Measurements from ENCODE around the gene ZNF652.
"Not testable (repeated sequence)": the region's sequence is repeated elsewhere in the genome, so short reads cannot be mapped to it uniquely, and the experiment has no call there.

Gene ZNF652

GRCh38 chr17:49361902-49362722, at the start of gene ZNF652:
Gene ZNF652, minus strand, starts transcription at chr17:49362250. Its CDS starts 44,525 bp downstream, at chr17:49317725.
- peak; percentile 88 for DNase-seq

GRCh38 chr17:49409066-49409465, 47.0 kb upstream of the ZNF652 start:
- DNase-seq = peak; percentile 8

- peak; percentile 94 for DNase-seq
Measured at GRCh38 chr17:49407981-49408501, 46.0 kb upstream of the ZNF652 start.

GRCh38 chr17:49407086-49407485, 45.0 kb upstream of the ZNF652 start:
- no peak for DNase-seq

- DNase-seq = no peak
Measured at GRCh38 chr17:49406421-49407061, 44.5 kb upstream of the ZNF652 start.

GRCh38 chr17:49404906-49405305, 42.9 kb upstream of the ZNF652 start:
- DNase-seq = no peak

- no peak for DNase-seq
Measured at GRCh38 chr17:49404361-49404760, 42.3 kb upstream of the ZNF652 start.

GRCh38 chr17:49403514-49404289, 41.7 kb upstream of the ZNF652 start:
- DNase-seq = no peak

GRCh38 chr17:49402706-49403105, 40.7 kb upstream of the ZNF652 start:
- DNase-seq = no peak

- DNase-seq = no peak
Measured at GRCh38 chr17:49401971-49402611, 40.0 kb upstream of the ZNF652 start.

- no peak for DNase-seq
Measured at GRCh38 chr17:49399995-49400394, 37.9 kb upstream of the ZNF652 start.

- DNase-seq = no peak
Measured at GRCh38 chr17:49397586-49397985, 35.5 kb upstream of the ZNF652 start.

- DNase-seq = no peak
Measured at GRCh38 chr17:49393491-49394255, 31.6 kb upstream of the ZNF652 start.

- no peak for DNase-seq
Measured at GRCh38 chr17:49390548-49391324, 28.7 kb upstream of the ZNF652 start.

- DNase-seq = not testable (repeated sequence)
Measured at GRCh38 chr17:49389514-49390347, 27.7 kb upstream of the ZNF652 start.

GRCh38 chr17:49388692-49389513, 26.9 kb upstream of the ZNF652 start:
- no peak for DNase-seq

GRCh38 chr17:49388290-49388640, 26.2 kb upstream of the ZNF652 start:
- no peak for DNase-seq

- DNase-seq = no peak
Measured at GRCh38 chr17:49387498-49388289, 25.6 kb upstream of the ZNF652 start.

- no peak for DNase-seq
Measured at GRCh38 chr17:49386373-49386772, 24.3 kb upstream of the ZNF652 start.

Data from NCI-H2029 (cell line).